Omental fat pad (tissue), 4 donors: ENCODE measurements around the gene PDZD7. TPM values are rescaled to one million over a fixed set of nuclear protein-coding genes. Genes with fewer than 3 reads are reported as not detected.

ENCODE experiments used
- ATAC-seq: fragments of 150-250 bp; one replicate; pipeline ENCODE4 v1.9.1; 2016; ENCODE audit warnings: mild to moderate bottlenecking, moderate library complexity; ENCODE audit not compliant: low FRiP score
- DNase-seq: peaks from one replicate; pipeline ENCODE4 v3.0.0-alpha.2; 2019; ENCODE audit warnings: low spot score
- total RNA-seq, 4 donors: library from RNA; depleted of rRNA; stranded (reverse); fragments of >200 nt; gene quantifications; one replicate each; pipeline ENCODE4 v1.1.0, GENCODE V29; 2016
- TF ChIP-seq, protein P1 (sequence below), 3 donors: fragments of 450-650 bp; IDR thresholded peaks; one replicate each; pipeline ENCODE4 v1.5.1; 2016 to 2017; ENCODE audit warnings: antibody characterized with exemption in 3 of 3, mild to moderate bottlenecking in 3 of 3, moderate library complexity in 2 of 3

Gene PDZD7
- total RNA-seq, 4 donors from 2014 or later = 0.12 to 3.3 (median 0.30) TPM

DNA sequence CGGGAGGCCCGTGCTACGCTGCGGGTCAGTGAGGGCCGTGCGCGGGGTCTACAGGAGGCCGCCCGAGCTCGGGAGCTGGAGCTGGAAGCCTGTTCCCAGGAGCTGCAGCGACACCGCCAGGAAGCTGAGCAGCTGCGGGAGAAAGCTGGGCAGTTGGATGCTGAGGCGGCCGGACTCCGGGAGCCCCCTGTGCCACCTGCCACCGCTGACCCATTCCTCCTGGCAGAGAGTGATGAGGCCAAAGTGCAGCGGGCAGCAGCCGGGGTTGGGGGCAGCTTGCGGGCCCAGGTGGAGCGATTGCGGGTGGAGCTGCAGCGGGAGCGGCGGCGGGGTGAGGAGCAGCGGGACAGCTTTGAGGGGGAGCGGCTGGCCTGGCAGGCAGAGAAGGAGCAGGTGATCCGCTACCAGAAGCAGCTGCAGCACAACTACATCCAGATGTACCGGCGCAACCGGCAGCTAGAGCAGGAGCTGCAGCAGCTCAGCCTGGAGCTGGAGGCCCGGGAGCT lies 24.3 kb downstream of the PDZD7 start:
- ATAC-seq = no peak
- DNase-seq = no peak

DNA sequence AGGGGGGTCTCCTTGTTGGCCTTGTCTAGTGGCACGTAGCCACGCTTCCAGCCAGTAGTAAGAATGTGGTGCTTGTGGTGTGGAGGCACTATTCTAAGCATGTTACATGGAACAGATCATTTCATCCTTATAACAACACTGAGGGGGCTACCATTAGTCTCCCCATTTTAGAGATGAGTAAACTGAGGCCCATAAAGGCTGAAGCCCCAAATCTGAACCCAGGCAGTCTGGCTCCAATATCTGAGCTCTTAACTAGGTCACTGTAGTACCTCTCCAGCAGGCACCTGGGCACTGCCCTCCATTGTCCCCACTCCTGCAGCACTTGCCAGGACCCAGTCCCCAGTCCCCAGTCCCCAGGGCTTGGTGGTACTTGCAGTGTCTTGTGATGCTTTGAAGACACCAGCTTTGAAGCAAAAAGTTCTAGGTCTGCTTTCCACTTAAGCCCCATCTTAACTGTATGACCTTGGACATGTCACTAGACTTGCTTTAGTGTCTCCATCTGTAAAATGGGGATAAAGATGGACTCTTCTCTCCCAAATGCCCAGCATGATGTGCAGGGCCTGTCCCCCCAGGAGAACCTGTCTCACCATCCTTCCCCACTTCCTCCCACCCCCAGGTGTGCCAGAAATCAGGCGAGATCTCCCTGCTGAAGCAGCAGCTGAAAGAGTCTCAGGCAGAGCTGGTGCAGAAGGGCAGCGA lies 24.9 kb downstream of the PDZD7 start:
- no peak for ATAC-seq
- DNase-seq = no peak
- TF ChIP-seq, protein P1, sequence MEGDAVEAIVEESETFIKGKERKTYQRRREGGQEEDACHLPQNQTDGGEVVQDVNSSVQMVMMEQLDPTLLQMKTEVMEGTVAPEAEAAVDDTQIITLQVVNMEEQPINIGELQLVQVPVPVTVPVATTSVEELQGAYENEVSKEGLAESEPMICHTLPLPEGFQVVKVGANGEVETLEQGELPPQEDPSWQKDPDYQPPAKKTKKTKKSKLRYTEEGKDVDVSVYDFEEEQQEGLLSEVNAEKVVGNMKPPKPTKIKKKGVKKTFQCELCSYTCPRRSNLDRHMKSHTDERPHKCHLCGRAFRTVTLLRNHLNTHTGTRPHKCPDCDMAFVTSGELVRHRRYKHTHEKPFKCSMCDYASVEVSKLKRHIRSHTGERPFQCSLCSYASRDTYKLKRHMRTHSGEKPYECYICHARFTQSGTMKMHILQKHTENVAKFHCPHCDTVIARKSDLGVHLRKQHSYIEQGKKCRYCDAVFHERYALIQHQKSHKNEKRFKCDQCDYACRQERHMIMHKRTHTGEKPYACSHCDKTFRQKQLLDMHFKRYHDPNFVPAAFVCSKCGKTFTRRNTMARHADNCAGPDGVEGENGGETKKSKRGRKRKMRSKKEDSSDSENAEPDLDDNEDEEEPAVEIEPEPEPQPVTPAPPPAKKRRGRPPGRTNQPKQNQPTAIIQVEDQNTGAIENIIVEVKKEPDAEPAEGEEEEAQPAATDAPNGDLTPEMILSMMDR (IDR thresholded peaks at IDR 0.05) = no peak

More for the DNA sequence above, 24.3 kb downstream of the PDZD7 start:
- TF ChIP-seq, protein P1 (IDR thresholded peaks at IDR 0.05) = no peak

DNA sequence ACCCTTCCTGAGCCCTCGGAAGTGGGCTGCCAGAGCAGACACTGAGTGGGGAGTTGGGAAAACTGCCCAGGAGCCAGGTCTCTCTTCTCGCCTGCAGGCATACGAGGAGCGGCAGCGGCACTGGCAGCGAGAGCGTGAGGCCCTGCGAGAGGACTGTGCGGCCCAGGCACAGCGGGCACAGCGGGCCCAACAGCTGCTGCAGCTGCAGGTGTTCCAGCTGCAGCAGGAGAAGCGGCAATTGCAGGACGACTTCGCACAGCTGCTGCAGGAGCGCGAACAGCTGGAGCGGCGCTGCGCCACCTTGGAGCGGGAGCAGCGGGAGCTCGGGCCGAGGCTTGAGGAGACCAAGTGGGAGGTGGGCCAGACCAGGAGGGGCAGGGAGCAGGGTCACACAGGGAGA lies 25.6 kb downstream of the PDZD7 start:
- ATAC-seq (no peak), DNase-seq (no peak)
- TF ChIP-seq, protein P1 (IDR thresholded peaks at IDR 0.05) = no peak

DNA sequence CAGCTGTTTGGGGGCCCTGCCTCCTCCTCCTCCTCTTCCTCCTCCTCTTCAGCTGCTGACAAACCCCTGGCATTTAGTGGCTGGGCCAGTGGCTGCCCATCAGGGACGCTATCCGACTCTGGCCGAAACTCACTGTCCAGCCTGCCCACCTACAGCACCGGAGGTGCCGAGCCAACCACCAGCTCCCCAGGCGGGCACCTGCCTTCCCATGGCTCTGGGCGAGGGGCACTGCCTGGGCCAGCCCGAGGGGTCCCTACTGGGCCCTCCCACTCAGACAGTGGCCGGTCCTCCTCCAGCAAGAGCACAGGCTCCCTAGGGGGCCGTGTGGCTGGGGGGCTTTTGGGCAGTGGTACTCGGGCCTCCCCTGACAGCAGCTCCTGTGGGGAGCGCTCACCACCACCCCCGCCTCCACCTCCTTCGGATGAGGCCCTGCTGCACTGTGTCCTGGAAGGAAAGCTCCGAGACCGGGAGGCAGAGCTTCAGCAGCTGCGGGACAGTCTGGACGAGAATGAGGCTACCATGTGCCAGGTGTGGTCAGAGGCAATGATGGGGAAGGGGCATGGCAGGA lies 27.2 kb downstream of the PDZD7 start:
- TF ChIP-seq, protein P1 (IDR thresholded peaks at IDR 0.05) = no peak
- ATAC-seq = no peak
- no peak for DNase-seq

DNA sequence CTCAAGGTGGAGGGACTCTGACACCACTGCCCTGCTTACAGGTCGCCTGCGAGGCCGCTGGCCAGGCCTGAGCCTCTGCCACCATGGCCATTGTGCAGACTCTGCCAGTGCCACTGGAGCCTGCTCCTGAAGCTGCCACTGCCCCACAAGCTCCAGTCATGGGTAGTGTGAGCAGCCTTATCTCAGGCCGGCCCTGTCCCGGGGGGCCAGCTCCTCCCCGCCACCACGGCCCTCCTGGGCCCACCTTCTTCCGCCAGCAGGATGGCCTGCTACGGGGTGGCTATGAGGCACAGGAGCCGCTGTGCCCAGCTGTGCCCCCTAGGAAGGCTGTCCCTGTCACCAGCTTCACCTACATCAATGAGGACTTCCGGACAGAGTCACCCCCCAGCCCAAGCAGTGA lies 28.5 kb downstream of the PDZD7 start:
- TF ChIP-seq, protein P1 (IDR thresholded peaks at IDR 0.05) = no peak
- DNase-seq = no peak
- ATAC-seq = no peak

DNA sequence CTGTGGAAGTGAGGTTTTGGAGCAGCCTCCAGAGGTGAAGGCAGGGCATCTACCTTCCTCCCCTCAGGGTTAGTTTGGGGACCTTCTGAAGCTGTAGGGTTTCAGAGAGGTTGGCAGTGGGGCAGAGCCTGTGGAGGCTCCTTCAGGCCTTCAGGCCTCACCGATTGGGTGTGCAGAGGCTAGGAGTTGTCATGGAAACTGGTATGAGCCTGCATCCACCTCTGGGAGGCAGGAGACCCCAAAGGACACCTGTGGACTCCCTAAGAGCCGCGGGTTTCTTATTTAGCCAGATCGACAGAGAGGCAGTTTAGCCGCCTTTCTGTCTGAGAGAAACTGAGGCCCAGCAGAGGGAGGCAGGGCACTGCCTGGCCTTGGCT lies 29.3 kb downstream of the PDZD7 start:
- no peak for DNase-seq
- TF ChIP-seq, protein P1 (IDR thresholded peaks at IDR 0.05) = no peak
- ATAC-seq = no peak
